Stimulated activated CD8-positive, alpha-beta memory T cell treated with anti-CD3 and anti-CD28 coated beads, Interleukin-15, amount 100 ng/mL, for 4 hours (primary cell): ENCODE measurements around the gene KATNIP.
"Not testable (repeated sequence)": the region's sequence is repeated elsewhere in the genome, so short reads cannot be mapped to it uniquely, and the experiment has no call there.

Experiments used
- DNase-seq, 2 donors: peaks; one replicate each; pipeline ENCODE4 v3.0.0-alpha.2; 2020; ENCODE audit warnings: low read depth in 2 of 2

The KATNIP gene

DNA sequence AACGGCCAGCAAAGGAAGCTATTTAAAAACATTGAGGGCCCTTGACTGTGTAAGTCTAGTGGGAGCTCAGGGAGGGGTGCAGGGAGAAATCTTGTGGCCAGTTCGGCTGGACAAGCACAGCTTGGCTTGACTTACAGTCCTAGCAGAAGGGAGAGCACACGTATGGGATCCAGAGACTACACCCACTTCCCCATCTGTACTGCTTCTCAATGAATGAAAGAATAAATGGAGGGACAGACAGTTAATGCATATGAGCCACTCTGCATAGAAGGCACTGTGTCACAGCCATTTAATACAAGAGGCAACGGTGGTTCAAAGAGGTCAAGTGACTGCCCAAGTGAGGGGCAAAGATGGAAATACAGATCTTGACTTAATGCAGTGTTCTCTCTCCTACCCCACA is 15.7 kb upstream of the KATNIP start:
- no peak for DNase-seq

DNA sequence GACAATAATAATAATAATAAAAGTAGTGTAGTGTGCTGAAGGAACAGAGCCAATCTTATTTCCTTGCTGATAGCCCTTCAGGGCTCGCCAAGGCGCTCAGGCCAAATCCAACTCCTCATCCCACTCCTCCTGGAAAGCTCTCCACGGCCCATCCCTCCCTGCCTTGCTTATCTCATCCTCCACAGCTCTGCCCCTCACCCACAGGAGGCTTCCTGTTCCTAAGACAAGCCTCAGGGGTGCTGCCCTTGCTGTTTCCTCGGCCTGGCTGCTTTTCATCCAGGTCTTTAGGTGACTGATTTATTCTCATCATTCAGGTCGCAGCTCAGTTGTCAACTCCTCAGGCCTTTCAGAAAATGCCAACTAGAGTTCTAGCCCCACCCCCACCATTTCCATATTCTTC is 11.4 kb upstream of the KATNIP start:
- DNase-seq: no peak

DNA sequence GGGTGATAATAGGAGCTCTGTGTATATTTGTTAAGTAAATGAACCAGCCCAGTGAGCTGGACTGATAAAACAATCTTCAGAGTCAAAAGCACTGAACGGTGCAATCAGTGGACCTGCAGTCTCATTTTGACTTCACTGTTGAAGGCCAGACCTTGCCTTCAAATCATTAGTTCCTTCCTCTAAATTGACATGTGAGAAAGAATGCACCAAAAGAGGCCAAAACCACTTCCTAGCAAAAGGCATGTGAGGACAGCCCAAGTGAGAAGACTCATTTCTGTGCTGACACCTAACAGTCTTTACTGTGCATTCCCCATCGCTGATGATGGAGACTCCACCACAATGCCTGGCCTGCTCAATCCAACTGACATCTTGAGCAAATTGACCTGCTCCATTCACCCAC is 10.8 kb upstream of the KATNIP start:
- DNase-seq: no peak

GRCh38 chr16:27539636-27540035 is 10.3 kb upstream of the KATNIP start:
- DNase-seq: no peak

GRCh38 chr16:27543801-27544200 is 6.1 kb upstream of the KATNIP start:
- DNase-seq: no peak

GRCh38 chr16:27544671-27545070 is 5.3 kb upstream of the KATNIP start:
- DNase-seq: no peak

DNA sequence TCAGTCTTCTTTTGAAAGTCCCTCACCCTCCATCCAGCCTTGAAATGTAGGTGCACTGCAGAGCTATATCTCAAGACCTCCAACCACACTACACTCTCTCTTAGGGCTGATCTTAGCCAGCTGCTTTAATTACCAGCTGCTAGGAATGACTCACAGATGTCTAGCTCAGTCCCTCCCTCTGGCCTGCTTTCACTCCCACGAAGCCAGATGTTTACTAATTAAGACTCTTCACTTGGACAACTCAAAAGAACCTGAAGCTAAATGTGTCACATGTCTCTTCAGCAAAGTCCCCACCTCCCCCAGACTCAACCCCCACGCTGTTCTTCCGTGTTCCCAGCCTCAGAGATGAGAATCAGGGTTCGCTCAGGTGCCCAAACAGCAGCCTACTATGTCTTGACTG is 2.8 kb upstream of the KATNIP start:
- no peak for DNase-seq

GRCh38 chr16:27547851-27548250 is 2.1 kb upstream of the KATNIP start:
- DNase-seq: no peak

GRCh38 chr16:27549464-27549745 is 539 bp upstream of the KATNIP start:
- no peak for DNase-seq

GRCh38 chr16:27550582-27550920 is 607 bp downstream of the KATNIP start:
- no peak for DNase-seq

GRCh38 chr16:27551036-27551435 is 1.1 kb downstream of the KATNIP start:
- DNase-seq: no peak

- DNase-seq: no peak
Measured at GRCh38 chr16:27556471-27556870, 6.5 kb downstream of the KATNIP start.

DNA sequence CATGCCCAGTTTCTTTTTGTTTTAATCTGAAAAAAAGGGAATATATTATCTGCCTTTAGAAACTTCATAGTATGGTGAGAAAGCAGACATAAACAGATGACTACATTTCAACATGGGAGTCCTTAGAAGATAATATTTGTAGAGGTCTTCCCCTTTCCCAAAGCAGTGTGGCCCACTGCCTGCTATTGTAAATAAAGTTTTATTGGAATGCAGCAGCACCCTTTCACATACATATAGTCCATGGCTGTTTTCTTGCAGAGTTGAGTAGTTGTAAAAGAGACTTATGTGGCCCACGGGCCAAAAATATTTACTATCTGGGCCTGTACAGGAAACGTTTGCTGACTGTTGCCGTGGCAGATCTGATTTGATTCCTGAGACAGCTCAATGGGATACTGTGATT is 8.5 kb downstream of the KATNIP start:
- no peak for DNase-seq

- no peak for DNase-seq
Measured at GRCh38 chr16:27558932-27559331, 9.0 kb downstream of the KATNIP start.

DNA sequence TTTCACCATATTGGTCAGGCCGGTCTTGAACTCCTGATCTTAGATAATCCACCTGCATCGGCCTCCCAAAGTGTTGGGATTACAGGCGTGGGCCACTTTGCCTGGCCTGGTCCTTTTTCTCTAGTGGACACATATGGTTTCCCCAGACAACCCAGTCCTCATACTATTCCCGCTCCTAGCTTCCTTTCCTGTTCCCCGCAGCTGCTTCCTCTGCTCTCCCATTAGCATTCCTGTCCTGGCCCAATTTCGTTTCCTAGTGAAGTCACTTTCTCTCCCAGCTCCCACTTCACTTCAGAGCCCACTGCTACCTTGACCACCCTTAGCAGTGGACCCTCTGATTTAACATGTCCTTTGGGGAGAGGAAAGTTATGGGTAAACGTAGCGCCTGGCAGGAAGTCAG is 11.3 kb downstream of the KATNIP start:
- no peak for DNase-seq

GRCh38 chr16:27564224-27564623 is 14.3 kb downstream of the KATNIP start:
- no peak for DNase-seq

GRCh38 chr16:27566417-27566816 is 16.5 kb downstream of the KATNIP start:
- no peak for DNase-seq

DNA sequence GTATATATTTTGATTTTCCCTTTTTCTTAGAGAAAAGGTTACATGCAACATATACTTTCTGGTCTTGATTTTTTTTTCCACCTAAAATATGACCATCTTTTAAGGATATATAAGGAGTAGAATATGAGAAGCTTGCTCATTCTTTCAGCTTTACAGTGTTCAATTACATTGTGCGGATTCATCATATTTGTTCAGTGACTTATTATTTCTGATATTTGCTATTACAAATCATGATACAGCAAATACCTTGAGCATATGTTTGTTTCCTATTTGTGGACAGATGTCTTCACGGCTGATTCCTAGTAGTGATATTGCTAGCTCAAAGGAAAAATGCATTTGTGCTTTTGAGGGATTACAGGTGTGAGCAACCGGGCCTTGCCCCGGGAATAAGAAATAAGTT is 18.1 kb downstream of the KATNIP start:
- no peak for DNase-seq

- DNase-seq: not testable (repeated sequence)
Measured at GRCh38 chr16:27570986-27571385, 21.0 kb downstream of the KATNIP start.

GRCh38 chr16:27571433-27572326 is 21.7 kb downstream of the KATNIP start:
- DNase-seq: no peak

DNA sequence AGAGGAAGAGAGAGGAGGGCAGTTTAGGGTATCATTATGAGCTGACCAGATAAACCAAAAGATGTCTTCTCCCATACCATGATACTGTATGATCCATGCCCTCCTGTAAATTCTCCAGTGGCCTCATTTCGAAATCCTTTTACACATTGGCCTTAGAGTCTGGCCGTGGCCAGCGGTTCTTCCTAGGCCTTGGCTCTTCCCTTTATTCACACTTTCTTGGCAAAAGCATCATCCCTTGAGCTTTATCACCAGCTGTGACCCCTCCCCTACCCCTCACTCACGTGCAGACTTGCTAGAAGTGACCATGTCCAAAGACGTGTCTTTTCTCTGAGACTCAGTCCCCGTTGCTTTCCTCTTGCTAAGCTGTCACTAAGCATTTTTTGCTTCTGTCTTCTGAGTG is 22.8 kb downstream of the KATNIP start:
- DNase-seq: no peak

- no peak for DNase-seq
Measured at GRCh38 chr16:27576729-27577128, 26.8 kb downstream of the KATNIP start.

GRCh38 chr16:27579087-27579980 is 29.4 kb downstream of the KATNIP start:
- no peak for DNase-seq
